IMR-90 (cell line): ENCODE data around the gene KATNAL2. TPM values are rescaled to one million over a fixed set of nuclear protein-coding genes. Genes with fewer than 3 reads are reported as not detected.

Experiments used
- ATAC-seq: fragments of 200-7000 bp; cut with Tn5 transposase; 2 replicates; pipeline ENCODE4 v1.9.1; 2020; ENCODE audit warnings: low read depth, mild to moderate bottlenecking, moderate library complexity
- BruUV-seq: library from RNA; stranded (reverse); fragments of 400-500 nt; replicated peaks from 2 replicates; lab custom pipeline; 2021; lab: Mats Ljungman, UMichigan
- CTCF ChIA-PET: fragments of 300-600 bp; formaldehyde crosslinking; extraction: SDS; loops from one replicate; lab custom pipeline; 2021; ENCODE audit warnings: antibody characterized with exemption; lab: Yijun Ruan, JAX
- POLR2A ChIA-PET: fragments of 300-600 bp; sonication (Branson Sonifier 250); formaldehyde crosslinking; loops from one replicate; lab custom pipeline; 2022; ENCODE audit warnings: antibody characterized with exemption; ENCODE audit not compliant: unreplicated experiment; lab: Charles Lee
- DNase-seq: peaks from one replicate; pipeline ENCODE4 v3.0.0; 2013
- H2AFZ ChIP-seq: replicated peaks from 2 replicates; pipeline ENCODE3; 2013; ENCODE audit warnings: low read length, mild to moderate bottlenecking; ENCODE audit not compliant: poor library complexity
- H2AK5ac ChIP-seq: 2 replicates; pipeline ENCODE4 v1.6.1; 2013; ENCODE audit warnings: low read depth, low read length, inconsistent platforms
- H2AK9ac ChIP-seq: replicated peaks from 2 replicates; pipeline ENCODE3; 2013; ENCODE audit warnings: mild to moderate bottlenecking, low read depth, low read length, moderate library complexity; ENCODE audit not compliant: poor library complexity
- H2BK120ac ChIP-seq: 2 replicates; pipeline ENCODE4 v1.6.1; 2013; ENCODE audit warnings: low read depth, low read length, inconsistent platforms
- H2BK15ac ChIP-seq: 3 replicates; pipeline ENCODE4 v1.6.1; 2013; ENCODE audit warnings: low read depth, low read length, inconsistent platforms
- H2BK20ac ChIP-seq: 2 replicates; pipeline ENCODE4 v1.6.1; 2013; ENCODE audit warnings: low read depth, mild to moderate bottlenecking, inconsistent platforms, low read length, moderate library complexity
- H2BK5ac ChIP-seq: 2 replicates; pipeline ENCODE4 v1.6.1; 2013; ENCODE audit warnings: mild to moderate bottlenecking, low read depth, low read length, inconsistent platforms; ENCODE audit not compliant: poor library complexity, severe bottlenecking
- H3K14ac ChIP-seq: replicated peaks from 2 replicates; pipeline ENCODE4 v1.6.1; 2013; ENCODE audit warnings: low read depth, low read length, inconsistent platforms
- H3K18ac ChIP-seq: 2 replicates; pipeline ENCODE4 v1.6.1; 2013; ENCODE audit warnings: low read depth, low read length, control low read depth
- H3K23ac ChIP-seq: 2 replicates; pipeline ENCODE4 v1.6.1; 2013; ENCODE audit warnings: low read depth, low read length, inconsistent platforms
- H3K27ac ChIP-seq: 2 replicates; pipeline ENCODE4 v1.5.1; 2013; ENCODE audit warnings: mild to moderate bottlenecking, control low read depth, low read length; ENCODE audit not compliant: insufficient read depth
- H3K27me3 ChIP-seq: 2 replicates; pipeline ENCODE4 v1.6.1; 2013; ENCODE audit warnings: low read length; ENCODE audit not compliant: control insufficient read depth, insufficient read depth
- H3K36me3 ChIP-seq: 2 replicates; pipeline ENCODE4 v1.6.1; 2013; ENCODE audit warnings: low read length, mixed read lengths; ENCODE audit not compliant: control insufficient read depth, insufficient read depth
- H3K4ac ChIP-seq: 2 replicates; pipeline ENCODE4 v1.6.1; 2013; ENCODE audit warnings: low read depth, low read length, inconsistent platforms
- H3K4me1 ChIP-seq: 2 replicates; pipeline ENCODE4 v1.6.1; 2013; ENCODE audit warnings: low read length, mixed read lengths; ENCODE audit not compliant: control insufficient read depth, insufficient read depth
- H3K4me2 ChIP-seq: 2 replicates; pipeline ENCODE4 v1.6.1; 2013; ENCODE audit warnings: low read depth, mild to moderate bottlenecking, control low read depth, low read length, moderate library complexity
- H3K4me3 ChIP-seq: 2 replicates; pipeline ENCODE4 v1.5.1; 2013; ENCODE audit warnings: low read depth, mild to moderate bottlenecking, control low read depth, low read length, moderate library complexity; ENCODE audit not compliant: insufficient read depth
- H3K56ac ChIP-seq: 2 replicates; pipeline ENCODE4 v1.6.1; 2013; ENCODE audit warnings: low read length, inconsistent platforms; ENCODE audit not compliant: insufficient read depth; ENCODE audit errors: extremely low read depth
- H3K79me1 ChIP-seq, 2 experiments: 2 replicates each; pipeline ENCODE4 v1.6.1; 2013; ENCODE audit warnings: low read length in 2 of 2, inconsistent platforms in 1 of 2, low read depth in 1 of 2
- H3K9ac ChIP-seq: 2 replicates; pipeline ENCODE4 v1.6.1; 2013; ENCODE audit warnings: low read depth, low read length, control low read depth
- H3K9me1 ChIP-seq: 2 replicates; pipeline ENCODE4 v1.6.1; 2013; ENCODE audit warnings: low read length, inconsistent platforms; ENCODE audit not compliant: insufficient read depth
- H3K9me3 ChIP-seq: 2 replicates; pipeline ENCODE4 v1.6.1; 2013; ENCODE audit warnings: low read length; ENCODE audit not compliant: control insufficient read depth, insufficient read depth
- H4K20me1 ChIP-seq: 2 replicates; pipeline ENCODE4 v1.6.1; 2013; ENCODE audit warnings: low read length, inconsistent platforms; ENCODE audit not compliant: insufficient read depth
- H4K5ac ChIP-seq: 2 replicates; pipeline ENCODE4 v1.6.1; 2013; ENCODE audit warnings: mild to moderate bottlenecking, low read depth, low read length, control low read depth
- H4K8ac ChIP-seq, 2 experiments: 2 replicates each; pipeline ENCODE4 v1.6.1; 2013; ENCODE audit warnings: low read depth in 2 of 2, low read length in 2 of 2, control low read depth in 1 of 2, inconsistent platforms in 1 of 2
- H4K91ac ChIP-seq: 2 replicates; pipeline ENCODE4 v1.6.1; 2013; ENCODE audit warnings: low read depth, low read length, inconsistent platforms; ENCODE audit not compliant: insufficient read depth
- BHLHE40 ChIP-seq: fragments of 150-350 bp; IDR thresholded peaks from 2 replicates; pipeline ENCODE4 v1.6.1; 2016; ENCODE audit warnings: mild to moderate bottlenecking, low read depth, low read length
- CEBPB ChIP-seq: IDR thresholded peaks from 2 replicates; pipeline ENCODE4 v1.6.1; 2012; ENCODE audit warnings: low read depth, low read length, improper control_type of control experiment
- CHD1 ChIP-seq: IDR thresholded peaks from 2 replicates; pipeline ENCODE4 v1.6.1; 2012; ENCODE audit warnings: low read depth, low read length, improper control_type of control experiment
- FOS ChIP-seq: fragments of 150-350 bp; IDR thresholded peaks from 2 replicates; pipeline ENCODE4 v1.6.1; 2016; ENCODE audit warnings: low read depth, low read length
- MAFK ChIP-seq: IDR thresholded peaks from 2 replicates; pipeline ENCODE4 v1.6.1; 2012; ENCODE audit warnings: low read depth, low read length, improper control_type of control experiment
- MAZ ChIP-seq: IDR thresholded peaks from 2 replicates; pipeline ENCODE4 v1.6.1; 2012; ENCODE audit warnings: low read depth, mild to moderate bottlenecking, low read length, improper control_type of control experiment, moderate library complexity, borderline replicate concordance
- MXI1 ChIP-seq: IDR thresholded peaks from 2 replicates; pipeline ENCODE4 v1.6.1; 2012; ENCODE audit warnings: low read depth, mild to moderate bottlenecking, low read length, moderate library complexity, borderline replicate concordance
- NFE2L2 ChIP-seq: fragments of 150-350 bp; IDR thresholded peaks from 2 replicates; pipeline ENCODE4 v1.6.1; 2016; ENCODE audit warnings: low read depth, mild to moderate bottlenecking, low read length
- POLR2A ChIP-seq: IDR thresholded peaks from 2 replicates; pipeline ENCODE4 v1.6.1; 2012; ENCODE audit warnings: mild to moderate bottlenecking, low read depth, low read length
- RAD21 ChIP-seq: IDR thresholded peaks from 2 replicates; pipeline ENCODE4 v1.6.1; 2012; ENCODE audit warnings: low read length, improper control_type of control experiment
- RCOR1 ChIP-seq: IDR thresholded peaks from 2 replicates; pipeline ENCODE4 v1.6.1; 2012; ENCODE audit warnings: mild to moderate bottlenecking, low read length, improper control_type of control experiment; ENCODE audit not compliant: insufficient replicate concordance
- RFX5 ChIP-seq: IDR thresholded peaks from 2 replicates; pipeline ENCODE4 v1.8.0; 2012; ENCODE audit warnings: low read depth, mild to moderate bottlenecking, low read length, moderate library complexity
- SMC3 ChIP-seq: fragments of 150-350 bp; IDR thresholded peaks from 2 replicates; pipeline ENCODE4 v1.6.1; 2016; ENCODE audit warnings: low read depth, mild to moderate bottlenecking, antibody characterized with exemption, low read length, moderate library complexity
- USF2 ChIP-seq: fragments of 150-350 bp; IDR thresholded peaks from 2 replicates; pipeline ENCODE4 v1.6.1; 2017; ENCODE audit warnings: mild to moderate bottlenecking, antibody characterized with exemption, low read length, low read depth
- WGBS, 2 experiments: methylation state at CpG; one replicate each; pipeline versions ENCODE4 v1.1.5 to v1.1.7; 2013; ENCODE audit warnings: missing lambda C conversion rate in 2 of 2; ENCODE audit not compliant: insufficient read length in 1 of 2; ENCODE audit errors: extremely low coverage in 2 of 2; 5-methylcytosine and 5-hydroxymethylcytosine counted together
- dilution Hi-C: fragments of 300-500 bp; cut with HindIII; formaldehyde crosslinking; loops from one replicate; pipeline ENCODE4 v1.14.3; 2018; ENCODE audit warnings: low sequenced_read_pairs; ENCODE audit not compliant: unreplicated experiment
- in situ Hi-C: fragments of 300-500 bp; cut with MboI; formaldehyde crosslinking; loops from 3 replicates; pipeline ENCODE4 v1.14.3; 2019; ENCODE audit warnings: low sequenced_read_pairs, inconsistent platforms, mixed read lengths
- intact Hi-C: fragments of 100-400 bp; cut with micrococcal nuclease; formaldehyde crosslinking; loops from 2 replicates; pipeline ENCODE4 v1.10.0; 2022
- polyA plus RNA-seq, 3 experiments: library from polyadenylated mRNA; depleted of rRNA; stranded (reverse); fragments of >200 nt; gene quantifications; 2 replicates each; pipeline ENCODE4 v1.2.3, GENCODE V29; 2012; ENCODE audit warnings: low replicate concordance in 1 of 3
- total RNA-seq: library from RNA; depleted of rRNA; stranded (reverse); fragments of >200 nt; gene quantifications from 2 replicates; pipeline ENCODE4 v1.2.3, GENCODE V29; 2012
- TF ChIP-seq, protein P1 (sequence below): conservative IDR thresholded peaks from 2 replicates; pipeline ENCODE4 v1.5.1; 2012; ENCODE audit warnings: mild to moderate bottlenecking, low read depth, low read length, improper control_type of control experiment
- TF ChIP-seq, protein P2 (sequence below): fragments of 150-350 bp; IDR thresholded peaks from 2 replicates; pipeline ENCODE4 v1.6.1; 2016; ENCODE audit warnings: low read depth, mild to moderate bottlenecking, low read length, moderate library complexity, borderline replicate concordance

Gene KATNAL2
- total and polyA plus RNA-seq, 2 of the 4 experiments (the other 2 are of a cell fraction), result 0.90 to 2.3 TPM

DNA sequence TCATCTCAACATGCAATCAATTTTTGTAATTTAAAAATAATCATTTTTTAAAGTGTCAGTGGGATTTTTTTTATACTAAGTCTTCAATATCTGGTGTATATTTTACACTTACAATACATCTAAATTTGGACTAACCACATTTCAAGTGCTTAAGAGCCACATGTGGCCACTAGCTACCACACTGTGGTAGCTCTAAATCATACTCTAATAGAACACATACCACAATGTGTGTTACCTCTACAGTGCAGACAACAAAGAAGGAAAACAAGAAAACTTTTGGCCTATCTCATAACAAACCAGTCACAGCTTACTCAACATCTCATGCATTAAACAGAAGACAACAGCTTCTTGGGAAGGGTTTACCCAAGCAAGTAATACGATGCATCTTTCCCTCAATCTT is 24.6 kb upstream of the KATNAL2 start:
- Histone ChIP-seq H3K9ac (no peak overlapping the region), H2BK5ac (no peak overlapping the region), H2AFZ (no peak overlapping the region), H3K14ac (no peak overlapping the region), H2AK9ac (no peak overlapping the region), H2BK15ac (no peak overlapping the region), H3K4ac (no peak overlapping the region), H3K9me3 (peaks cover 4% of the 10 kb centered on the region), H3K23ac (no peak overlapping the region), H4K20me1 (peaks cover 12% of the 10 kb centered on the region), H3K4me1 (no peaks in the 10 kb centered on the region), H3K4me3 (no peak overlapping the region), H3K56ac (no peak overlapping the region), H3K27me3 (no peaks in the 10 kb centered on the region), H3K36me3 (peaks cover 8% of the 10 kb centered on the region), H2AK5ac (no peak overlapping the region), H4K8ac (no peak overlapping the region), H3K4me2 (no peak overlapping the region), H2BK120ac (no peak overlapping the region), H3K18ac (no peak overlapping the region), H3K79me1 (peaks cover 18 to 22% of the 10 kb centered on the region in 2 experiments), H4K5ac (no peak overlapping the region), H3K9me1 (no peaks in the 10 kb centered on the region), H2BK20ac (no peak overlapping the region), H4K91ac (no peak overlapping the region), H3K27ac (no peak overlapping the region)
- in situ Hi-C loops, result no loop called here
- CTCF ChIA-PET, result no interaction called here
- intact Hi-C loops, result no loop called here
- TF ChIP-seq MAZ, result no peak
- TF ChIP-seq POLR2A, result no peak
- no peak for TF ChIP-seq NFE2L2
- no peak for TF ChIP-seq RCOR1
- no peak for TF ChIP-seq RFX5
- TF ChIP-seq, protein P1, sequence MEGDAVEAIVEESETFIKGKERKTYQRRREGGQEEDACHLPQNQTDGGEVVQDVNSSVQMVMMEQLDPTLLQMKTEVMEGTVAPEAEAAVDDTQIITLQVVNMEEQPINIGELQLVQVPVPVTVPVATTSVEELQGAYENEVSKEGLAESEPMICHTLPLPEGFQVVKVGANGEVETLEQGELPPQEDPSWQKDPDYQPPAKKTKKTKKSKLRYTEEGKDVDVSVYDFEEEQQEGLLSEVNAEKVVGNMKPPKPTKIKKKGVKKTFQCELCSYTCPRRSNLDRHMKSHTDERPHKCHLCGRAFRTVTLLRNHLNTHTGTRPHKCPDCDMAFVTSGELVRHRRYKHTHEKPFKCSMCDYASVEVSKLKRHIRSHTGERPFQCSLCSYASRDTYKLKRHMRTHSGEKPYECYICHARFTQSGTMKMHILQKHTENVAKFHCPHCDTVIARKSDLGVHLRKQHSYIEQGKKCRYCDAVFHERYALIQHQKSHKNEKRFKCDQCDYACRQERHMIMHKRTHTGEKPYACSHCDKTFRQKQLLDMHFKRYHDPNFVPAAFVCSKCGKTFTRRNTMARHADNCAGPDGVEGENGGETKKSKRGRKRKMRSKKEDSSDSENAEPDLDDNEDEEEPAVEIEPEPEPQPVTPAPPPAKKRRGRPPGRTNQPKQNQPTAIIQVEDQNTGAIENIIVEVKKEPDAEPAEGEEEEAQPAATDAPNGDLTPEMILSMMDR, result no peak
- TF ChIP-seq, protein P2, sequence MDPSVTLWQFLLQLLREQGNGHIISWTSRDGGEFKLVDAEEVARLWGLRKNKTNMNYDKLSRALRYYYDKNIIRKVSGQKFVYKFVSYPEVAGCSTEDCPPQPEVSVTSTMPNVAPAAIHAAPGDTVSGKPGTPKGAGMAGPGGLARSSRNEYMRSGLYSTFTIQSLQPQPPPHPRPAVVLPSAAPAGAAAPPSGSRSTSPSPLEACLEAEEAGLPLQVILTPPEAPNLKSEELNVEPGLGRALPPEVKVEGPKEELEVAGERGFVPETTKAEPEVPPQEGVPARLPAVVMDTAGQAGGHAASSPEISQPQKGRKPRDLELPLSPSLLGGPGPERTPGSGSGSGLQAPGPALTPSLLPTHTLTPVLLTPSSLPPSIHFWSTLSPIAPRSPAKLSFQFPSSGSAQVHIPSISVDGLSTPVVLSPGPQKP, result no peak
- TF ChIP-seq USF2, result no peak
- TF ChIP-seq FOS, result no peak
- no peak for TF ChIP-seq MAFK
- TF ChIP-seq CEBPB, result no peak
- no peak for TF ChIP-seq SMC3
- no peak for TF ChIP-seq MXI1
- TF ChIP-seq RAD21, result no peak
- no peak for TF ChIP-seq BHLHE40
- no peak for TF ChIP-seq CHD1
- ATAC-seq (no peak), DNase-seq (no peak)
- dilution Hi-C loops, result no loop called here
- BruUV-seq, result no TSS peak
- no CpG with 5 or more reads among the region's 1 CpG for WGBS, 2 experiments
- POLR2A ChIA-PET, result no interaction called here
